Neutrophil (primary cell): ENCODE data around the gene PTOV1.
A peak's percentile ranks its signal among the peaks of the same experiment; 100 is the strongest.

Experiments
- H3K27ac ChIP-seq: fragments of 200-600 bp; sonication (generic); 2 replicates; pipeline ENCODE4 v1.5.1; 2016; ENCODE audit warnings: mild to moderate bottlenecking, moderate library complexity
- H3K27me3 ChIP-seq: fragments of 200-600 bp; sonication (generic); 2 replicates; pipeline ENCODE4 v1.6.0; 2016; ENCODE audit warnings: mild to moderate bottlenecking
- H3K36me3 ChIP-seq: fragments of 200-600 bp; sonication (generic); 2 replicates; pipeline ENCODE4 v1.5.1; 2017
- H3K4me1 ChIP-seq, 2 experiments: fragments of 200-600 bp in 1 of 2; sonication (generic) in 1 of 2; 1 replicate in 1 of 2; 2 replicates in 1 of 2; pipeline versions ENCODE4 v1.5.1 to v1.6.1; 2013 to 2016; ENCODE audit warnings: low read depth in 1 of 2, low read length in 1 of 2, mild to moderate bottlenecking in 1 of 2, moderate library complexity in 1 of 2; ENCODE audit not compliant: control insufficient read depth in 1 of 2, insufficient read depth in 1 of 2
- H3K4me3 ChIP-seq, 2 experiments: fragments of 200-600 bp in 1 of 2; sonication (generic) in 1 of 2; 1 replicate in 1 of 2; 2 replicates in 1 of 2; pipeline ENCODE4 v1.5.1; 2013 to 2016; ENCODE audit warnings: low read depth in 1 of 2, low read length in 1 of 2, mild to moderate bottlenecking in 1 of 2, moderate library complexity in 1 of 2
- H3K9me3 ChIP-seq: fragments of 200-600 bp; sonication (generic); 2 replicates; pipeline ENCODE4 v1.5.1; 2016
- CTCF ChIP-seq: fragments of 200-600 bp; sonication (generic); IDR thresholded peaks from 2 replicates; pipeline ENCODE4 v1.5.1; 2016; ENCODE audit warnings: antibody characterized with exemption

The PTOV1 gene

GRCh38 chr19:49846408-49846807 is 4.6 kb upstream of the PTOV1 start:
- Histone ChIP-seq H3K4me1 (peaks cover 46% of the 10 kb centered on the region in 2 experiments), H3K9me3 (no peaks in the 10 kb centered on the region), H3K4me3 (no peak overlapping the region), H3K36me3 (no peaks in the 10 kb centered on the region), H3K27ac (no peak overlapping the region), H3K27me3 (peaks cover 1% of the 10 kb centered on the region)
- TF ChIP-seq CTCF, result no peak

- H3K9me3 ChIP-seq, result no peaks in the 10 kb centered on the region
- peak overlapping the region; percentile 98 for H3K27ac ChIP-seq
- peak overlapping the region; percentile 13 to 33 for H3K4me3 ChIP-seq
- H3K4me1 ChIP-seq, result peaks cover 55 to 57% of the 10 kb centered on the region in 2 experiments
- no peak for TF ChIP-seq CTCF
- H3K27me3 ChIP-seq, result peaks cover 17% of the 10 kb centered on the region
- no peaks in the 10 kb centered on the region for H3K36me3 ChIP-seq
Observed at GRCh38 chr19:49847731-49848696, 2.9 kb upstream of the PTOV1 start.

- no peak for TF ChIP-seq CTCF
- H3K4me3 ChIP-seq, result no peak overlapping the region
- H3K36me3 ChIP-seq, result no peaks in the 10 kb centered on the region
- H3K9me3 ChIP-seq, result no peaks in the 10 kb centered on the region
- peaks cover 20% of the 10 kb centered on the region for H3K27me3 ChIP-seq
- peaks cover 54 to 56% of the 10 kb centered on the region in 2 experiments for H3K4me1 ChIP-seq
- peak overlapping the region; percentile 98 for H3K27ac ChIP-seq
Observed at GRCh38 chr19:49848938-49849337, 2.0 kb upstream of the PTOV1 start.

- peak overlapping the region; percentile 99 to 100 for H3K4me3 ChIP-seq
- H3K27ac ChIP-seq, result peak overlapping the region; percentile 98
Observed at GRCh38 chr19:49849433-49850220, 1.3 kb upstream of the PTOV1 start.

GRCh38 chr19:49850221-49850486 is 805 bp upstream of the PTOV1 start:
- Histone ChIP-seq H3K4me1 (peaks cover 42 to 43% of the 10 kb centered on the region in 2 experiments), H3K4me3 (peak overlapping the region; percentile 99 to 100), H3K9me3 (no peaks in the 10 kb centered on the region), H3K27me3 (peaks cover 20% of the 10 kb centered on the region), H3K27ac (peak overlapping the region; percentile 98), H3K36me3 (peaks cover 4% of the 10 kb centered on the region)
- TF ChIP-seq CTCF, result no peak

More at GRCh38 chr19:49849433-49850220, 1.3 kb upstream of the PTOV1 start:
- Histone ChIP-seq H3K27me3 (peaks cover 20% of the 10 kb centered on the region), H3K36me3 (no peaks in the 10 kb centered on the region), H3K4me1 (peaks cover 47 to 49% of the 10 kb centered on the region in 2 experiments), H3K9me3 (no peaks in the 10 kb centered on the region)
- TF ChIP-seq CTCF, result no peak
